GM21367 (cell line): ENCODE results near the gene BICD1.
A peak's percentile ranks its signal among the peaks of the same experiment; 100 is the strongest.

Source experiments
- ATAC-seq: cut with Tn5 transposase; IDR thresholded peaks from one replicate; pipeline ENCODE4 v1.9.1; 2021; ENCODE audit not compliant: unreplicated experiment

Gene BICD1

GRCh38 chr12:32399370-32400113 is 292.9 kb downstream of the BICD1 start, which contains the start of gene FGD4:
Gene FGD4, plus strand, starts transcription at chr12:32399558.
- ATAC-seq: peak; percentile 92

- no peak for ATAC-seq
Measured at GRCh38 chr12:32400114-32400672, 293.5 kb downstream of the BICD1 start.

- ATAC-seq: no peak
Measured at GRCh38 chr12:32400866-32401265, 294.2 kb downstream of the BICD1 start.

GRCh38 chr12:32402170-32402569 is 295.5 kb downstream of the BICD1 start:
- no peak for ATAC-seq

GRCh38 chr12:32402946-32403345 is 296.3 kb downstream of the BICD1 start:
- no peak for ATAC-seq

GRCh38 chr12:32407795-32408194 is 301.1 kb downstream of the BICD1 start:
- ATAC-seq: no peak

- ATAC-seq: no peak
Measured at GRCh38 chr12:32413412-32413811, 306.8 kb downstream of the BICD1 start.

GRCh38 chr12:32418221-32418620 is 311.6 kb downstream of the BICD1 start:
- ATAC-seq: no peak

GRCh38 chr12:32418903-32419519 is 312.4 kb downstream of the BICD1 start:
- no peak for ATAC-seq

GRCh38 chr12:32419520-32419960 is 312.9 kb downstream of the BICD1 start:
- ATAC-seq: no peak

- ATAC-seq: no peak
Measured at GRCh38 chr12:32420356-32420755, 313.7 kb downstream of the BICD1 start.

GRCh38 chr12:32423559-32423958 is 316.9 kb downstream of the BICD1 start:
- no peak for ATAC-seq

GRCh38 chr12:32431025-32431424 is 324.4 kb downstream of the BICD1 start:
- no peak for ATAC-seq
